Esophagus mucosa (tissue), 1 donor: ENCODE measurements around the gene LGALS8. TPM values are rescaled to one million over a fixed set of nuclear protein-coding genes. Genes with fewer than 3 reads are reported as not detected.
"Not testable (repeated sequence)": the region's sequence is repeated elsewhere in the genome, so short reads cannot be mapped to it uniquely, and the experiment has no call there.

Experiments
- ATAC-seq: fragments of 200-7000 bp; cut with Tn5 transposase; one replicate; pipeline ENCODE4 v1.9.1; 2020
- total RNA-seq: library from RNA; stranded (reverse); gene quantifications from one replicate; pipeline ENCODE4 v1.2.4, GENCODE V29; 2023
- donor health status: DM: yes; HTN: yes; CAD: no.

The LGALS8 gene
- 30.1 TPM for total RNA-seq

DNA sequence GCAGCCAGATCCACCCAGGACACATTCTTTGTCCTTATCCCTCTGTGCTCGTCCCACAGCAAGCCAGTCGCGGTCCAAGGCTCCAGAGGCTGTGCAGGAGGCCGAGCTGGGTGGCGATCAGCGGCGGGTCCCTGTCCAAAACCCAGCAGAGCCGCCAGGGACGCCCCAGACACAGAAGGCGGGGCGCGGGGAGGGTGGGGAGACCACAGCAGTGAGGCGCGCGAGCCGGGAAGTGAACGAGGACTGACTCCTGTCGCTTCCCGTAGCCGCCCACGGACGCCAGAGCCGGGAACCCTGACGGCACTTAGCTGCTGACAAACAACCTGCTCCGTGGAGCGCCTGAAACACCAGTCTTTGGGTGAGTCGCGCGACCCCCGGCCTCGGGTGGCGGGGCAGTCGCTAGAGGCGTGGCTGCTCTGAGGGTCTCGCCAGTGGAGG is at the start of gene LGALS8:
TSS of gene LGALS8 (plus strand) at position 279 of the 438 bp plus-strand sequence. CDS start 2,089 bp downstream, outside the sequence.
- peak; percentile 95 for ATAC-seq

DNA sequence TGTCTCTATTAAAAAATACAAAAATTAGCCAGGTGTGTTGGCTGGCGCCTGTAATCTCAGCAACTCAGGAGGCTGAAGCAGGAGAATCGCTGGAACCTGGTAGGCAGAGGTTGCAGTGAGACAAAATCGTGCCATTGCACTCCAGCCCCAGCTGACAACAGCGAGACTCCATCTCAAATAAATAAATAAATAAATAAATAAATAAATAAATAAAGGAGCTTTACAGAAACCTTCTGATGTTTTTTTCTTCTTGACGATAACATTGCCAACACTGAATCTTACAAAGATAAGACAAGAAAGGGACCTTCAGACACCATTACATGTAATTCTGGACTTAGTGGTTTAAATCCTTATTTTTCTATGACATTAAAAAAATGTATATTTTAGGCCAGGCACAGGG is 47.8 kb upstream of the LGALS8 start:
- ATAC-seq = no peak

DNA sequence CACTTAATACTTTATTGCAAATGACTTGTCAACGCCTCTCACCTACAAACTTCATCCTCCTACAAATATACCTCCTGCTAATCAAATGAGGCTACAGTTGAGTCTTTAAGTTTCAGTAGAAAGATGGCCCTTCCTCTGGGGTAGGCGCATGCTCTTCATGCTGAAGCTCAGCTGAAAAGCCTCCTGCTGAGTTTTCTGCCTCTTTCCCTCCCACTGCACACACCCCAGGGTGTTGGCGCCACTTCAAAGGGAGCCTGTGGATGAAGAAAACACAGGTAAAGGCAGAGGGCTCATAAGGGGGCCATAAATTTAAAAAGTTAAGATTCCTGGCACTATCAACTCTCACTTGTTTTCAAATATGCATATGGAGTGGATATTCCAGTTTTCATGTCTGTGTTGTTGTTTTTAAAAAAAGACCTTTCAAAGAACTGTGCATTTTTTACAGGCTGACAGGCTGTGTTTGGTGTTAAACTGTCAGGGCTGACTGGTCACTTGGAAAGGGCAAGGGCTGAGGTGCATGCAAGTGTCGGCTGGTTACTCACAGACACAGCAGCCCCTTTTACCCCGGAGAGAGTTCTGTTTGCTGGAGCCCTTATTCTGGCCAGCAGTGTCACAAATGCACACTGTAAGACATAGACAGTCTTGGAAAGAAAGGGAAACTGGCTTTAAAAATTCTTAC is 42.9 kb upstream of the LGALS8 start:
- no peak for ATAC-seq

DNA sequence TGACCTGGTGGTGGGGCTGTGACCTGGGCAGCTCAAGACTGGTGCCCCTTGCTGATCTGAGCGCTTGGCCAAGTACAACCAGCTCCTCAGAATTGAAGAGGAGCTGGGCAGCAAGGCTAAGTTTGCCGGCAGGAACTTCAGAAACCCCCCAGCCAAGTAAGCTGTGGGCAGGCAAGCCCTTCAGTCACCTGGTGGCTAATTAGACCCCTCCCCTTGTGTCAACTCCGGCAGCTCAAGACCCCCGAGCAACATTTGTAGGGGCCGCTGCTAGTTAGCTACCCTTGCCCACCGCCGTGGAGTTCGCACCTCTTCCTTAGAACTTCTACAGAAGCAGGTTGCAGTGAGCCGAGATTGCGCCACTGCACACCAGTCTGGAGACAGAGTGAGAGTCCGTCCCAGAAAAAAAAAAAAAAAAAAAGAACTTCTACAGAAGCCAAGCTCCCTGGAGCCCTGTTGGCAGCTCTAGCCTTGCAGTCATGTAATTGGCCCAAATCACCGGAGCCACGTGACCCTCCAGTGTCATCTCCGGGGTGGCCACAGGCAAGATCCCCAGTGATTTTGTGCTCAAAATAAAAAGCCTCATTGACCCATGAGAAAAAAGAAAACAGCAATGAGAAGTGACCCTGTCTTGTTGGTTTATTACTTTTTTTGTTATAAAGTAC is 39.3 kb upstream of the LGALS8 start:
- no peak for ATAC-seq

DNA sequence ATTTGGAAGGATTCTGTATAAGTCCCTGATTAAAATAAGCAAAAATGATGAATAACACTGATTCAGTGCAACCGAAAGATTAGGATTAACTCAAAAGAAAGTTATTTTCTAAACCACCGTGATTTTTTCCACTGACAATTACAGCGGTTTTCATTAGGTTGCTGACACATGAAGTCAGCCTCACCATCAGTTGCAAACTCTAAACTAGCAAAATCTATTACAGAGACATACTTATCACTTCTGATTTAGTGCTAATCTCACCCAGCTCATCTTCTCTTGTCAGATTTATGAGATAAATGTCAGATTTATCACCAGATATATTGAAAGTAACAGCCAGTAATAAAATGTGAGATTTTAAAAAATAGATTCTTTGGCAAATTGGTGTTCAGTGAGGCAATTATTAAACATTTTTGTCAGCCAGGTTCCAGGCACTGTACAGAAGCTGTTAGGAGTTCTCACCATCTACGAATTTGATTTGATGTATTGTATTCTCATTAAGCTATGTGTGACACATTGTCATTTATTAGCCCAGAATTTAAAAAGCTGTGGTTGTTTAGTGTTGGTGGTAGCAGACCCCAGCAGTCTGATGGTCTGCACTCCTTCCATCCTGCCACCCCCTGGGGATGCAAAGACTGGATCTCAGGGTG is 37.3 kb upstream of the LGALS8 start:
- ATAC-seq = no peak

DNA sequence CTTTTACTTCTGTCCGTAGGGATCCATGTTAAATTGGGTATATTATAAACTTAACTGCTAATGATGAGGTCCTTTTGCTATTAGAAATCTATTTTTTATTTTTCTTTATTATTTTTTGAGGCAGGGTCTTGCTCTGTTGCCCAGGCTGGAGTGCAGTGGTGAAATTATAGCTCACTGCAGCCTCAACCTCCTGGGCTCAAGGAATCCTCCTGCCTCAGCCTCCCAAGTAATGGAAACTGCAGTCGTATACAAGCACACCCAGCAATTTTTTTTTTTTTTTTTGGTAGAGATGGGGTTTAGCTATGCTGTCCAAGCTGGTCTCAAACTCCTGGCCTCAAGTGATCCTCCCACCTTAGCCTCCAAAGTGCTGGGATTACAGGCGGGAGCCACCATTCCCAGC is 34.6 kb upstream of the LGALS8 start:
- not testable (repeated sequence) for ATAC-seq

DNA sequence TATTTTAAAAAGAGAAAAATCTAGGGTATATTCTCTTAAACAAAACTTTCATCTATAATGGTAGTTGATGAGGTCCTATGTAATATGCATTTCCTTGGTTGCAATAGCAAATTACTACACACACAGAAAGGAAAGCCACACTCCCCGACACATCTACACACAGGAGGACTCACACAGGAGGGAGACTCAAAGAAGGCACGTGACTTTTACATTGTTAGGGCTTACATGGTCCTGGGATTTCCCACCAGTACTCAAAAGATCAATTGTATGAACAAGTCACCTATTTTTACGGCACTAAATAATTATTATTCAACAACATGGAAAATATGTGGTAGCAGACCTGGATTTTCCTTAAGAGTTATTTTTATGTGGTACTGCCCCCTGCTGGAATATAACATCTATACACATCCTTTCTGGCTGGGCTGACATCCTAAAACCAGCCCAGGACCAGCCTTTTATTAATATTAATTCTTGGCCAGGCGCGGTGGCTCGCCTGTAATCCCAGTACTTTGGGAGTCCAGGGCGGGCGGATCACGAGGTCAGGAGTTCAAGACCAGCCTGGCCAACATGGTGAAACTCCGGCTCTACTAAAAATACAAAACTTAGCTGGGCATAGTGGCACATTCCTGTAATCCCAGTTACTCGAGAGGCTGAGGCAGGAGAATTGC is 33.9 kb upstream of the LGALS8 start:
- peak; percentile 77 for ATAC-seq

DNA sequence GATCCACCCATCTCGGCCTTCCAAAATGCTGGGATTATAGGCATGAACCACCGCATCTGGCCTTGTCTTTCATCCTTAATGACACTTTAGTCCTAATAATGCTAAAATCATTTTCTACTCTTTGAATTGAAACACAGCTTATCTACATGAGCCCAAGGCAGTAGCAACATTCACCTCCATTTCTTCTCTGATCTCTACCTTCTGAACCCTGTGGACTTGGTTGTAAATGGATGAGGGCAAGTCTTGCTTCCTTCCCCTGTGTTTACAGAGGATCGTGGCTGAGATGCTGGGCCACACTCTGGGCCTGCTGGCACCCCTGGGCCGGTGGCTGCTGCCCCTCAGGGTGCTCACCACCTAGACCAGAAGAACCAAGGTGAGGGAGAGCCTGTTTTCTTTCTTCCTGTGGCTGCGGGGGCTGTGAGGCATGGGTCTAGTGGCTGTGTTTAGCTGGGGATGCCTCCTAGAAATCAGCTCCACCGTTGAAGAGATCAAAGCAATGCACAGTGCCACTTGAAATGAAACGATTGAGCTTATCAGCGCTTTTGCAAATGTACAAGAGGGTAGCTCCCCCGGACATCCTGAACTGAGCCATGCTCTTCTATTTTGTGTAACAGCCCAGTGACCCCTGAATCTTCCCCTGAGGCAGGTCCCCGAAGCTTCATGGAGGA is 32.2 kb upstream of the LGALS8 start:
- ATAC-seq = no peak

DNA sequence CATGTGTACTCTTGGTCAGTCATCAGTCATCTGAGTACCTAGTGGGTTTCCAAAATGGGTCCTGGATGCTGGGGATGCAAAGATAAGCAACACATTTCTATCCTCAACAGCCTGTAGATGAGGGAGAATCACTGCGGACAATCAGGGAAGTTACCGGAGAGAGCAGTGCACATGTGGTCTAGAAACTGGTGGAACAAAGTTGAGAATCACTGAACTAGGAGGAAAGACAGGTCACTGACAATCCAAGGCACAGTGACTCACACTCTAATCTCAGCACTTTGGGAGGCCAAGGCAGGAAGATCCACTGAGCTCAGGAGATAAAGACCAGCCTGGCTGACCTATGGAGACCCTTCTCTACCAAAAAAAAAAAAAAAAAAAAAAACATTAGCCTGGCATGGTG is 31.4 kb upstream of the LGALS8 start:
- ATAC-seq = no peak

DNA sequence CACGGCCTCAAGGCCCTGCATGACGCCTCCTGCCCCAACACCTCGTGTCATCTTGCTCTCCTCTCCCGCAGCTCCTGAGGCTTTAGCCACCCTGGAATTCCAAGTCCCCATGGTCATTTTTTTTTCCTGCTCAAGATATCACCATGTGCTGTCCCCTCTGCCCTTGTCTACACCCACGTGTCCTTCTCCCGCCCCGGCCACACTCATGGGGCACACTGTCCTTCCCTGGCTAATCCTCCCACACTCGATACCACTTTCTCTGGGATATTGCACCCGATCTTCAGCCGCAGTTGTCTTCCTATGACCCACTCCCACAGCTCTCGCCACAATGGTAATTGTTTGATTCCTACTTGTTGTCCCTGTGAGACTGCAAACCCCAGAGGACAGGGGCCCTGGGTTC is 29.7 kb upstream of the LGALS8 start:
- ATAC-seq = no peak

DNA sequence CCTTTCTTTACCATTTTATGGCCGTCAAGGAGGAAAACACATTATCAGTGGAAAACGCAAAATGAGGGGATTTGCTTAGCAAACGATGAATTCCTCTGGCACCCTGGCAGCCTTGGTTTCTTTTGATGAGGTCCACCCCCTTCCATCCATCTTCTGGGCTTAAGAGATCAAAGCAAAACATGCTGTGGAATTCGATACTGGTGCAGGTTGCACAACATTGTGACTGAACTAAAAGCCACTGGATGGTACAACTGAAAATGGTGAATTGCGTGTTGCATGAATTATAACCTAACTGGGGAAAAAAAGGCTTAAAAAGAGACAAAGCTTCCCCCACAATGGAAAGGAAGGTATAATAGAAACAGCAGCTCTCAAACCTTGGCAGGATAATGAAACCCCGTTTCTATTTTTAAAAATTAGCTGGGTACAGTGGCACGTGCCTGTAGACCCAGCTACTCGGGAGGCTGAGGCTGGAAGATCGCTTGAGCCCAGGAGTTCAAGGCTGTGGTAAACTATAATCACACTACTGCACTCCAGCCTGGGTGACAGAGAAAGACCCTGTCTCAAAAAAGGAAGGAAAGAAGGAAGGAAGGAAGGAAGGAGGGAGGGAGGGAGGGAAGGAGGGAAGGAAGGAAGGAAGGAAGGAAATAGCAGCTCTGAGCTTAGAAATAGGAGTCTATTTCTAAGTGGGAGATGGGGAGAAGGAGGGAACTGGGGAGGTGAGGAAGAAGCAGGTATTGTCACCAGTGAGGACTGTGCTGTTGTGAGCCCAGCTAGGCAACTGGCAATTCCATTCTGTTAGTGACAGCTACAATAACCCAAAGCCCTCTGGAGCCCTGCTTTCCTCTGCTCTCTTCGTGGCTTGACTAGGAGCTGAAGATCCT is 29.0 kb upstream of the LGALS8 start:
- ATAC-seq = no peak

DNA sequence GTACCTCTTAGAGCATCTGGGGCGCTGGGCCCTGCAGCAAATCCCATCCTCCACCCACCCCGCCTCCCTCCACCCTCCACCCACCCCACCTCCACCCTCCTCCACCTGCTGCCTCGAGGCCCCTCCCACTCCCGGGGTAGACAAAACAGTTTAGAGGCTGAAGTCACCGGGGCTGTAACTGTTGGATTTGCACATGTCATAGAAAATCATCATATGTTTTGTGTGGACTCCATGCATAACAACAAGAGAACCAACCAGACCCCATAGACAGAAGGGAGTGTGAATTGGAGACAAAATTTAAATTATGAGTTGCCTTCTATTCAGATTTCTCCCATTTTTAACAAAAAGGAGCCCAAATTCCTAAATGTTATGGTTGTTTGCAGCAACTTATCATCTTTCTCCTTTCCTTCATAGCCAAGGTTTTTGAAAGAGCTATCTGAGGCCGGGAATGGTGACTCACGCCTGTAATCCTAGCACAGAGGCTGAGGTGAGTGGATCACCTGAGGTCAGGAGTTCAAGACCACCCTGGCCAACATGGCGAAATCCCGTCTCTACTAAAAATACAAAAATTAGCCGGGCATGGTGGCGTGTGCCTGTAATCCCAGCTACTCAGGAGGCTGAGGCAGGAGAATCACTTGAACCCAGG is 28.2 kb upstream of the LGALS8 start:
- no peak for ATAC-seq

DNA sequence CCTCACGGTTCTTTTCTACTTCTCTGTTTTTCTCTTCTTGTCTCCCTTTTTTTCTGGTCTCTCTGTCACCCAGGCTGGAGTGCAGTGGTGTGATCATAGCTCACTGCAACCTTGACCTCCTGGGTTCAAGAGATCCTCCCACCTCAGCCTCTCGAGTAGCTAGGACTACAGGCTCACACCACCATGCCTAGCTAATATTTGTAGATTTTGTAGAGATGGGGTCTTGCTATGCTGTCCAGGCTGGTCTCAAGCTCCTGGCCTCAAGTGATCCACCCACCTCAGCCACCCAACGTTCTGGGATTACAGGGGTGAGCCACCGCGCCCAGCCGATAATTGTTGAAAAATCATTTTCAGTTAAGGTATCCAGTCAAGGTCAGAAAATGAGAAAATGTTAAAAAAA is 25.9 kb upstream of the LGALS8 start:
- ATAC-seq = no peak

DNA sequence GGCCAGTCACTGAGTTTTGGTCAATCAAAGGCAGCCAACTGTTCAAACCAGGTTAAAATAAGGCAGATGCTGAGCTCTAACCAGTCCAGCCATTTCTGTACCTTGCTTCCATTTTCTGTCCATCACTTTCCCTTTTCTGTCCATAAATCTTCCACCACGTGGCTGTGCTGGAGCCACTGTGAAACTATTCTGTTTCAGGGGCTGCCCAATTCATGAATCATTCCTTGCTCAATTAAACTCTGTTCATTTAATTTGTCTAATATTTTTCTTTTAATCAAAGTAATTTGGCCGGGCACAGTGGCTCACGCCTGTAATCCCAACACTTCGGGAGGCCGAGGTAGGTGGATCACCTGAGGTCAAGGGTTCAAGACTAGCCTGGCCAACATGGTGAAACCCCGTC is 22.7 kb upstream of the LGALS8 start:
- ATAC-seq = no peak

DNA sequence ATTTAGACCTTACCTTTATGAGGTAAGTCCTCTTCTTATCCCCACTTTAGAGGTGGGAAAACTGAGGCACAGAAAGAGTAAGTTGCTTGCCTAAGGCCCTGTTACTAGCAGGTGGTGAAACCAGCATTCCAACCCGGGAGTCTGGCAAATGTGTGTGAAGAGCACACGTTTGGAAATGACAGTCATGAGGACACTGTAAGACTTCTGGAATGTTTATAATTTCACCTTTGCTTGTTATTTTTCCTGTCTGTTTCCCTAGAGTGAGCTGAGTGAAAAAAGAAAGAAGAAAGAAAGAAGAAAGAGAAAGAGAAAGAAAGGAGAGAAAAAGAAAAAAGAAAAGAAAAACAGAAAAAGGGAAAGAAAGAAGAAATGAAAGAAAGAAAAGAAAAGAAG is 21.2 kb upstream of the LGALS8 start:
- no peak for ATAC-seq

DNA sequence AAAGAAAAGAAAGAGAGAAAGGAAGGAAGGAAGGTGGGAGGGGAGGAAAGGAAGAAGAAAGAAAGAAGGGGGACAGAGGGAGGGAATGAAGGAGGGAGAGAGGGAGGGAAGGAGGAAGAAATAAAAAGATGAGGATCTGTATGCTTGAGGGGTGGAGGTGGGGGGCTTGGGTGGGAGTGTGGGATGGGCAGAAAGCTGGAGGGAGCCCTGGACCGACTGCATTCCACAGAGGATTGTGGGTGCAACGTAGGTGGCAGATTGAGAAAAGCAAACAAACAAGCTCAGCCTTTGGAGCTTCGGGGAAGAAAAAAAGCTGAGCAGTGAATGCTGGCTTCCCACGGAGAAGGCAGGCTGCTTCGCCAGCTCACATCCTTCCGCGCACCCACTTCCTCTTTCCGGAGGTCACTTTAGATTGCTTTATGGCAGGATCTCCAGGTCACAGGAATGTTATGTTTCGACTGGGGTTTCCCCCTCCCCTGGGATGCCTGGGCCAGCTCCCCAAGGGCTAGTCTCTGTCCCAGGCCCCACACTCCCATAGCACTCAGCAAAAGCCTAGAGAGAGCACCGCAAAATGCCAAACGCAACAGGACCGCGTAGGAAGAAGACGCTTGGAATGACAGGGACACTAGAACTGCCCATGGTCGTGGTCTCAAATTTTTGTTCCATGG is 20.7 kb upstream of the LGALS8 start:
- ATAC-seq = peak; percentile 45

DNA sequence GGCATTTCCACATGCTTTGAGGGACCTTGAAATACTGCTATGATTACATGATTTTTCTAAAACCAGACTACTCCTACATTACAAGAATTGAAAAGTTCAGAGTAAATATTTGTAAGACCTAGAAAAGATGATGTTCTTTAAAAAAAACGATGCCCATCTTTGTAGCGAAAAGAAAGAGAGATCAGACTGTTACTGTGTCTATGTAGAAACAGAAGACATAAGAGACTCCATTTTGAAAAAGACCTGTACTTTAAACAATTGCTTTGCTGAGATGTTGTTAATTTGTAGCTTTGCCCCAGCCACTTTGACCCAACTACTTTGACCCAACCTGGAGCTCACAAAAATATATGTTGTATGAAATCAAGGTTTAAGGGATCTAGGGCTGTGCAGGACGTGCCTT is 19.4 kb upstream of the LGALS8 start:
- not testable (repeated sequence) for ATAC-seq

DNA sequence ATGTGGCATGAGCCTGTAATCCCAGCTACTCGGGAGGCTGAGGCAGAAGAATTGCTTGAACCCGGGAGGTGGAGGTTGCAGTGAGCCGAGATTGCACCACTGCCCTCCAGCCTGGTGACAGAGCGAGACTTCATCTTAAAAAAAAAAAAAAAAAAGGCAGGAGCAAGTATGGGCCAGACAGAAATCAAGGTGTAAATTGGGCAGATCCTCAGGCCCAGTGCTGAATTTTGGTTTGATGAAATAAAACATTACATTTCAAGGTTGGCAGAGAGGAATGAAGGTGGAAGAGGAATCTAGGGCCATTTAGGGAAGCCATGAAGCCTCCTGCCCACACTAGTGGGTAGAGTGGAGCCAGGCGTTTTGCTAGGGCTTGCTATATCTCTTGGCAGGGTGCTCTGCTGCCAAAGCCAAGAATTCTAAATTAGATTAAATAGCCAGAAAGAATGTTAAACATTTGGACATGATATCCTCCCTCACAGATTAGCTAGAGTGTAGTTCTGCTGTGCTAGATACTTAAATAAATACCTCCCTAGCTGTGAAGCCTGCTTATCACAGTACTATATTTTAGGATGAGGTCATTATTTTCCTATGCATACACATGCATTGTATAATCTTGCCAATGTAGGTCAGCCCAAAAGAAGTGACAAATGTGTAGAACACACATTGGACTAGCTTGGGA is 16.6 kb upstream of the LGALS8 start:
- ATAC-seq = peak; percentile 31

DNA sequence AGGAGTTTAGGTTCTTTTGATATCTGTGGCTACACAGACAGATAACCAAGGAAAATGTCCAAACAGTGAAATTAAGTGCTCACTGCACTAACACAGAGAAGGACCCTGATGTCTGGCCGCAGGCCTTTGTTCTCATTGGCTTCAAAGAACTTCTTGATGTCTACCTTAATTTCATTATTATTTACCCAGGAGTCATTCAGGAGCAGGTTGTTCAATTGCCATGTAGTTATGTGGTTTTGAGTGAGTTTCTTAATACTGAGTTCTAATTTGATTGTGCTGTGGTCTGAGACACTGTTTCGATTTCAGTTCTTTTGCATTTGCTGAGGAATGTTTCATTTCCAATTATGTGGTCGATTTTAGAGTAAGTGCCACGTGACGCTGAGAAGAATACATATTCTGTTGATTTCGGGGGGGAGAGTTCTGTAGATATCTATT is 15.2 kb upstream of the LGALS8 start:
- no peak for ATAC-seq

DNA sequence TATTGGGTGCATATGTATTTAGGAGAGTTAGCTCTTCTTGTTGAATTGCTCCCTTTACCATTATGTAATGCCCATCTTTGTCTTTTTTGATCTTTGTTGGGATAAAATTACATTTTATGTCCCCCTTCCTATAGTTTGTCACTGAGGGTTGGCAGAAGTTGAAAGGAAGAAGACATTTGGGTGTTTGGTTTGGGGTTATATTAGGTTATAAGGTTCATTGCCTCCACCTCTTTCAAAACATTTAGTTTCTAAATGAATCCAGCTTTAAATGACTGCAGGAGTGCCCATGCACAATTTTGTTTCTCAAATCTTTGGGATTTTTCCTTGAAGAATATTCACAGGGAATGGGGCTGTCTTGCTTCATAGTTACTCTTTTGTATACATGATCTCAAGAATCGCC is 14.6 kb upstream of the LGALS8 start:
- no peak for ATAC-seq
